ENCODE results near the gene CA10.

GRCh38 chr17:51685287-51685909 lies 473.1 kb downstream of the CA10 start:
- TF ChIP-seq, protein P1, sequence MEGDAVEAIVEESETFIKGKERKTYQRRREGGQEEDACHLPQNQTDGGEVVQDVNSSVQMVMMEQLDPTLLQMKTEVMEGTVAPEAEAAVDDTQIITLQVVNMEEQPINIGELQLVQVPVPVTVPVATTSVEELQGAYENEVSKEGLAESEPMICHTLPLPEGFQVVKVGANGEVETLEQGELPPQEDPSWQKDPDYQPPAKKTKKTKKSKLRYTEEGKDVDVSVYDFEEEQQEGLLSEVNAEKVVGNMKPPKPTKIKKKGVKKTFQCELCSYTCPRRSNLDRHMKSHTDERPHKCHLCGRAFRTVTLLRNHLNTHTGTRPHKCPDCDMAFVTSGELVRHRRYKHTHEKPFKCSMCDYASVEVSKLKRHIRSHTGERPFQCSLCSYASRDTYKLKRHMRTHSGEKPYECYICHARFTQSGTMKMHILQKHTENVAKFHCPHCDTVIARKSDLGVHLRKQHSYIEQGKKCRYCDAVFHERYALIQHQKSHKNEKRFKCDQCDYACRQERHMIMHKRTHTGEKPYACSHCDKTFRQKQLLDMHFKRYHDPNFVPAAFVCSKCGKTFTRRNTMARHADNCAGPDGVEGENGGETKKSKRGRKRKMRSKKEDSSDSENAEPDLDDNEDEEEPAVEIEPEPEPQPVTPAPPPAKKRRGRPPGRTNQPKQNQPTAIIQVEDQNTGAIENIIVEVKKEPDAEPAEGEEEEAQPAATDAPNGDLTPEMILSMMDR (IDR thresholded peaks at IDR 0.05) = no peak
- TF ChIP-seq POLR2A (IDR thresholded peaks at IDR 0.05) = no peak
- TF ChIP-seq POLR2AphosphoS5 (IDR thresholded peaks at IDR 0.05; ENCODE audit: insufficient read depth in 1 of 2, low read depth in 1 of 2) = no peak

Data from vagina (tissue), 2 donors.